Endothelial cell of umbilical vein (primary cell): Measurements from ENCODE around the gene THBS3. TPM values are rescaled to one million over a fixed set of nuclear protein-coding genes. Genes with fewer than 3 reads are reported as not detected.

Source experiments
- BruUV-seq: library from RNA; stranded (reverse); fragments of 400-500 nt; replicated peaks from 2 replicates; lab custom pipeline; 2021; lab: Mats Ljungman, UMichigan
- CTCF ChIA-PET: fragments of 300-600, 350-600 bp; sonication (Branson Sonifier 250); formaldehyde crosslinking; loops from one replicate; lab custom pipeline; 2021; ENCODE audit warnings: antibody characterized with exemption, inconsistent platforms; lab: Charles Lee
- POLR2A ChIA-PET: fragments of 300-600, 350-600 bp; sonication (Branson Sonifier 250); formaldehyde crosslinking; loops from one replicate; lab custom pipeline; 2021; ENCODE audit warnings: antibody characterized with exemption, inconsistent platforms; lab: Charles Lee
- DNase-seq: peaks from one replicate; pipeline ENCODE4 v3.0.0-alpha.2; 2011; ENCODE audit warnings: low read depth, low spot score
- FAIRE-seq: peaks from 2 replicates; lab custom pipeline; 2011; peaks lifted over from hg19 to GRCh38; lab: Jason Lieb, UNC
- H2AFZ ChIP-seq: 2 replicates; pipeline ENCODE4 v1.6.0; 2012; ENCODE audit warnings: low read depth, low read length, control low read depth, inconsistent platforms
- H3K27ac ChIP-seq: 2 replicates; pipeline ENCODE4 v1.5.1; 2011; ENCODE audit warnings: low read depth, mild to moderate bottlenecking, control low read depth, low read length, moderate library complexity; ENCODE audit not compliant: insufficient read depth
- H3K27me3 ChIP-seq, 2 experiments: 2 replicates each; pipeline versions ENCODE4 v1.6.0 to v1.6.1; 2011; ENCODE audit warnings: low read length in 2 of 2, mixed read lengths in 1 of 2; ENCODE audit not compliant: control insufficient read depth in 2 of 2, insufficient read depth in 2 of 2
- H3K36me3 ChIP-seq, 2 experiments: 2 replicates in 1 of 2; 3 replicates in 1 of 2; pipeline ENCODE4 v1.5.1; 2011; ENCODE audit warnings: low read length in 2 of 2, mild to moderate bottlenecking in 1 of 2, moderate library complexity in 1 of 2; ENCODE audit not compliant: control insufficient read depth in 2 of 2, insufficient read depth in 2 of 2; ENCODE audit errors: extremely low read depth in 1 of 2
- H3K4me1 ChIP-seq: 3 replicates; pipeline ENCODE4 v1.5.1; 2011; ENCODE audit warnings: mild to moderate bottlenecking, low read length; ENCODE audit not compliant: control insufficient read depth, insufficient read depth; ENCODE audit errors: extremely low read depth
- H3K4me2 ChIP-seq: 2 replicates; pipeline ENCODE4 v1.6.1; 2011; ENCODE audit warnings: low read length, control low read depth, mixed read lengths; ENCODE audit not compliant: insufficient read depth
- H3K4me3 ChIP-seq, 3 experiments: fragments of 200-600 bp in 1 of 3; sonication (generic), shearing (Covaris generic) in 1 of 3; replicated peaks in 1 of 3; 2 replicates each; pipeline ENCODE4 v1.5.1; 2011 to 2016; ENCODE audit warnings: control low read depth in 3 of 3, low read length in 3 of 3, mild to moderate bottlenecking in 2 of 3, inconsistent platforms in 1 of 3, low read depth in 1 of 3, moderate library complexity in 1 of 3; ENCODE audit not compliant: insufficient read depth in 1 of 3
- H3K79me2 ChIP-seq: 2 replicates; pipeline ENCODE4 v1.6.0; 2012; ENCODE audit warnings: low read length, inconsistent platforms; ENCODE audit not compliant: control insufficient read depth, insufficient read depth
- H3K9ac ChIP-seq: replicated peaks from 2 replicates; pipeline ENCODE3; 2011; ENCODE audit warnings: low read length, control low read depth; ENCODE audit not compliant: insufficient read depth; ENCODE audit errors: extremely low read depth
- H3K9me1 ChIP-seq: replicated peaks from 3 replicates; pipeline ENCODE4 v1.6.0; 2011; ENCODE audit warnings: mild to moderate bottlenecking, low read length; ENCODE audit not compliant: control insufficient read depth, insufficient read depth; ENCODE audit errors: extremely low read depth
- H3K9me3 ChIP-seq: replicated peaks from 2 replicates; pipeline ENCODE4 v1.5.1; 2012; ENCODE audit warnings: low read length, inconsistent platforms; ENCODE audit not compliant: control insufficient read depth, insufficient read depth
- H4K20me1 ChIP-seq: replicated peaks from 2 replicates; pipeline ENCODE3; 2011; ENCODE audit warnings: mild to moderate bottlenecking, low read length; ENCODE audit not compliant: control insufficient read depth, insufficient read depth; ENCODE audit errors: extremely low read depth
- EZH2 ChIP-seq: IDR thresholded peaks from 2 replicates; pipeline ENCODE4 v1.6.1; 2012; ENCODE audit warnings: borderline replicate concordance, low read depth, mild to moderate bottlenecking, moderate library complexity, low read length, inconsistent platforms; ENCODE audit not compliant: severe bottlenecking
- FOS ChIP-seq: IDR thresholded peaks from 2 replicates; pipeline ENCODE4 v1.6.1; 2011; ENCODE audit warnings: mild to moderate bottlenecking, low read length, moderate library complexity, borderline replicate concordance; ENCODE audit not compliant: insufficient read depth
- GATA2 ChIP-seq: IDR thresholded peaks from 2 replicates; pipeline ENCODE4 v1.7.0; 2011; ENCODE audit warnings: low read depth, mild to moderate bottlenecking, moderate library complexity, mixed read lengths, low read length; ENCODE audit not compliant: insufficient read length, insufficient read depth
- JUN ChIP-seq: IDR thresholded peaks from 2 replicates; pipeline ENCODE4 v1.6.1; 2011; ENCODE audit warnings: borderline replicate concordance, low read depth; ENCODE audit not compliant: insufficient read length, insufficient read depth
- MYC ChIP-seq: IDR thresholded peaks from one replicate; pipeline ENCODE4 v1.6.1; 2011; ENCODE audit warnings: mild to moderate bottlenecking, low read depth, low read length
- POLR2A ChIP-seq: IDR thresholded peaks from 2 replicates; pipeline ENCODE4 v1.6.1; 2012; ENCODE audit warnings: low read depth, mild to moderate bottlenecking, control low read depth, low read length
- POLR2AphosphoS5 ChIP-seq: IDR thresholded peaks from 2 replicates; pipeline ENCODE4 v1.6.1; 2012; ENCODE audit warnings: low read depth, mild to moderate bottlenecking, control low read depth, low read length, moderate library complexity; ENCODE audit not compliant: insufficient read depth
- dilution Hi-C: fragments of 300-500 bp; cut with MboI; formaldehyde crosslinking; loops from one replicate; pipeline ENCODE4 v1.15.0; 2019; ENCODE audit warnings: low sequenced_read_pairs; ENCODE audit not compliant: extremely low pct_ligation_motif_present
- intact Hi-C: fragments of 100-400 bp; cut with micrococcal nuclease; formaldehyde crosslinking; loops from one replicate; pipeline ENCODE4 v1.10.0; 2022
- polyA plus RNA-seq, 4 experiments: library from polyadenylated mRNA; depleted of rRNA in 3 of 4; stranded (reverse) in 3 of 4; unstranded in 1 of 4; fragments of >200 nt; gene quantifications; 2 replicates each; pipeline versions ENCODE4 v1.2.1 to v1.2.3, GENCODE V29; 2011 to 2012; ENCODE audit warnings: missing spikeins in 1 of 4
- total RNA-seq: library from RNA; stranded (reverse); gene quantifications from 2 replicates; pipeline ENCODE4 v1.2.3, GENCODE V29; 2021
- TF ChIP-seq, protein P1 (sequence below), 2 donors: IDR thresholded peaks; 1 replicate in 1 of 2; 2 replicates in 1 of 2; pipeline ENCODE4 v1.5.1; 2011; ENCODE audit warnings: low read length in 2 of 2, mild to moderate bottlenecking in 2 of 2, moderate library complexity in 2 of 2, control low read depth in 1 of 2, inconsistent platforms in 1 of 2, low read depth in 1 of 2; ENCODE audit not compliant: insufficient read depth in 1 of 2; ENCODE audit errors: extremely low read depth in 1 of 2

Gene THBS3
- total and polyA plus RNA-seq, 2 donors (not counting 3 experiments of a cell fraction or from before 2014, with no cell fraction given), result 23.6 to 25.7 TPM

DNA sequence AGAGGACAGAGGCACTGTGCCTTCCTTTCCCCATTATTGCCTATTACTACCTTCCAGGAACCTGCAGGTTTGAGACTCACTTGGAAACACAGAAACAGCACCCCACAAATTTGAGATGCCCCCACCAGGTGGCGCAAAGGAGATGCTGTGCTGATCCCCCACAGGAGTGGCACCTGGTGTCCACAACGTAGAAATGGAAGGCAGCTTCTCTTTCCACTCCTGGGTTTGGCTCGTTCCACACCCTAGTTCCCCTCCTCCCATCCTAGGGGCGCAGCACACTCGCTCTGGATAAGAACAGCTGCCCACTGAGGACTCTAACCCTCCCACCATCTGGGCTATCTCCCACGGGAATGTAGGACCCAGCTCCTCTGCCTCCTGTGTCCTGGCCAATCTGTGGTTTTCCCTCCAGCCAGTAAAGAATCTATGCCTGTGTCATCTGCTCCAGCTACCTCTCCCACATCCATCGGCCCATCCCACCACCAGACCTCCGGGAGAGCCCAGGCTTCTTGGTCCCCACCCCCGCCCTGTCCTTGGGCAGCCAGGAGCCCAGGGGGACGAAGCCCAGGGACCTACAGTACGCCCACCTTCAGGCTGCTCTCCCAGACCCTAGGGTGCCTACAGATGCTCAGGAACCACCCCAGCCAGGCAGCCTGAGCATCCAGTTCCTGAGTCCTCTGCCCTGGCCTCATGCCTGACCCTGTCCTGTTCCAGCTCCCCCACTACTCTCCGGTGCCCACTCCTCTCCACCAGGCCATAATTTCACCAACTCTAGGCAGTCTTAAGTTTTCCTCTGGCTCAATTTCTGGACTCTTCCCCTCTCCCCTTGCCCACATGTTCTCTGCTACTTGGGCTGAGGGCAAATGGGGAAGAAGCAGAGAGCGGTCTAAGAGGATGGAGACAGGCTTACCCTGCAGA lies 549 bp downstream of the THBS3 start:
- no peaks in the 10 kb centered on the region for H4K20me1 ChIP-seq
- H3K4me2 ChIP-seq, result peak overlapping the region; percentile 23
- H2AFZ ChIP-seq, result peak overlapping the region; percentile 49
- H3K36me3 ChIP-seq, result no peaks in the 10 kb centered on the region
- ChIA-PET CTCF (interaction anchor here (0.7 to 4.3 kb wide), 21 partner anchors 9 to 441 kb away, joined by 3 to 69 read pairs (median 7); partner anchors contain the start of gene KRTCAP2), POLR2A (interaction anchor here (0.6 to 1.3 kb wide), 2 partner anchors 11 to 68 kb away, joined by 3 to 8 read pairs; no protein-coding TSS in a partner anchor)
- H3K27ac ChIP-seq, result no peak overlapping the region
- TF ChIP-seq GATA2 (no peak), MYC (no peak), JUN (no peak), EZH2 (no peak), FOS (no peak), POLR2AphosphoS5 (no peak), POLR2A (peak; percentile 42)
- TF ChIP-seq, protein P1, sequence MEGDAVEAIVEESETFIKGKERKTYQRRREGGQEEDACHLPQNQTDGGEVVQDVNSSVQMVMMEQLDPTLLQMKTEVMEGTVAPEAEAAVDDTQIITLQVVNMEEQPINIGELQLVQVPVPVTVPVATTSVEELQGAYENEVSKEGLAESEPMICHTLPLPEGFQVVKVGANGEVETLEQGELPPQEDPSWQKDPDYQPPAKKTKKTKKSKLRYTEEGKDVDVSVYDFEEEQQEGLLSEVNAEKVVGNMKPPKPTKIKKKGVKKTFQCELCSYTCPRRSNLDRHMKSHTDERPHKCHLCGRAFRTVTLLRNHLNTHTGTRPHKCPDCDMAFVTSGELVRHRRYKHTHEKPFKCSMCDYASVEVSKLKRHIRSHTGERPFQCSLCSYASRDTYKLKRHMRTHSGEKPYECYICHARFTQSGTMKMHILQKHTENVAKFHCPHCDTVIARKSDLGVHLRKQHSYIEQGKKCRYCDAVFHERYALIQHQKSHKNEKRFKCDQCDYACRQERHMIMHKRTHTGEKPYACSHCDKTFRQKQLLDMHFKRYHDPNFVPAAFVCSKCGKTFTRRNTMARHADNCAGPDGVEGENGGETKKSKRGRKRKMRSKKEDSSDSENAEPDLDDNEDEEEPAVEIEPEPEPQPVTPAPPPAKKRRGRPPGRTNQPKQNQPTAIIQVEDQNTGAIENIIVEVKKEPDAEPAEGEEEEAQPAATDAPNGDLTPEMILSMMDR (IDR thresholded peaks at IDR 0.05; ENCODE audit: extremely low read depth in 1 of 2, insufficient read depth in 1 of 2, low read depth in 1 of 2, low read length in 2 of 2), result peak; percentile 83 to 84
- dilution Hi-C loops, result no loop called here
- H3K79me2 ChIP-seq, result peaks cover 2% of the 10 kb centered on the region
- no peaks in the 10 kb centered on the region for H3K27me3 ChIP-seq
- DNase-seq (peak; percentile 81), FAIRE-seq (peak; percentile 94)
- peaks cover 21% of the 10 kb centered on the region for H3K4me1 ChIP-seq
- no TSS peak for BruUV-seq
- no peaks in the 10 kb centered on the region for H3K9me1 ChIP-seq
- H3K9ac ChIP-seq, result peak overlapping the region; percentile 30
- intact Hi-C loops, result loop anchor here (1.0 to 5.0 kb wide), 3 partner anchors 19 to 385 kb away; no protein-coding TSS in a partner anchor
- H3K9me3 ChIP-seq, result no peaks in the 10 kb centered on the region
- no peak overlapping the region for H3K4me3 ChIP-seq
